Epithelial cell of proximal tubule (primary cell): ENCODE measurements around the gene ALCAM. TPM values are rescaled to one million over a fixed set of nuclear protein-coding genes. Genes with fewer than 3 reads are reported as not detected.

Source experiments
- DNase-seq: peaks from one replicate; pipeline ENCODE4 v3.0.0-alpha.2; 2011; ENCODE audit warnings: low read depth
- H3K4me3 ChIP-seq: 2 replicates; pipeline ENCODE4 v1.5.1; 2011; ENCODE audit warnings: low read depth, mild to moderate bottlenecking, low read length
- total RNA-seq: library from RNA; depleted of rRNA; stranded (reverse); fragments of >200 nt; gene quantifications from 2 replicates; pipeline ENCODE4 v1.2.3, GENCODE V29; 2015
- TF ChIP-seq, protein P1 (sequence below): conservative IDR thresholded peaks from 2 replicates; pipeline ENCODE4 v1.5.1; 2012; ENCODE audit warnings: low read depth, mild to moderate bottlenecking, low read length

The ALCAM gene
- total RNA-seq, 1 donor from 2014 or later = 121 TPM

DNA sequence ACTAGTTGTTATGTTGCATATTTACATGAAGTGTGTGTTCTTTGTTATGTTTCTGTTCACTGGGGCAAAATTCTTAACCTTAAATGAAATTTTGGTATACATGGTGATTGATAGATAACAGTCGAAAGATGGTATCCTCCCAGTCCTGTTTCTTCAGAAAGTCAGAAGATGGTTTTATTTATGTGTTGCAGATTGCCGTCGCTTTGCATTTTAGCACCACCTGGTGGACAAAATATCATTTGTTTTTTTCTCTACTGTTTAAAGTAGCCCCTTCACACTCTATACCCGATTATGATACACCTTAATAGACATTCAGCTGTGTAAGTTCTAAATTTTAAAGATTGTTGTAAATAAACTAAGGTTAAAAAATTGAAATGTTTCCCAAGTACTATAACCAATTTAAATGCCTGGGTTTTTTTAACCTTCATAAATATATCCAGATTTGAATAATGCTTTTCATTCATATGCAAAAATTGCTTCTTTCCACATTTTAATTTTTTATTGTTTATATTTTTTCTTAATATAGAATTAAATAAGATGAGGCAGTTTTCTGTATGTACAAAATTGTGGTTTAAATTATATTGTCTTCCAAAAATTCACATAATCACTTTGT, 152.2 kb downstream of the ALCAM start:
- no peak overlapping the region for H3K4me3 ChIP-seq
- TF ChIP-seq, protein P1, sequence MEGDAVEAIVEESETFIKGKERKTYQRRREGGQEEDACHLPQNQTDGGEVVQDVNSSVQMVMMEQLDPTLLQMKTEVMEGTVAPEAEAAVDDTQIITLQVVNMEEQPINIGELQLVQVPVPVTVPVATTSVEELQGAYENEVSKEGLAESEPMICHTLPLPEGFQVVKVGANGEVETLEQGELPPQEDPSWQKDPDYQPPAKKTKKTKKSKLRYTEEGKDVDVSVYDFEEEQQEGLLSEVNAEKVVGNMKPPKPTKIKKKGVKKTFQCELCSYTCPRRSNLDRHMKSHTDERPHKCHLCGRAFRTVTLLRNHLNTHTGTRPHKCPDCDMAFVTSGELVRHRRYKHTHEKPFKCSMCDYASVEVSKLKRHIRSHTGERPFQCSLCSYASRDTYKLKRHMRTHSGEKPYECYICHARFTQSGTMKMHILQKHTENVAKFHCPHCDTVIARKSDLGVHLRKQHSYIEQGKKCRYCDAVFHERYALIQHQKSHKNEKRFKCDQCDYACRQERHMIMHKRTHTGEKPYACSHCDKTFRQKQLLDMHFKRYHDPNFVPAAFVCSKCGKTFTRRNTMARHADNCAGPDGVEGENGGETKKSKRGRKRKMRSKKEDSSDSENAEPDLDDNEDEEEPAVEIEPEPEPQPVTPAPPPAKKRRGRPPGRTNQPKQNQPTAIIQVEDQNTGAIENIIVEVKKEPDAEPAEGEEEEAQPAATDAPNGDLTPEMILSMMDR = peak; percentile 71
- no peak for DNase-seq

DNA sequence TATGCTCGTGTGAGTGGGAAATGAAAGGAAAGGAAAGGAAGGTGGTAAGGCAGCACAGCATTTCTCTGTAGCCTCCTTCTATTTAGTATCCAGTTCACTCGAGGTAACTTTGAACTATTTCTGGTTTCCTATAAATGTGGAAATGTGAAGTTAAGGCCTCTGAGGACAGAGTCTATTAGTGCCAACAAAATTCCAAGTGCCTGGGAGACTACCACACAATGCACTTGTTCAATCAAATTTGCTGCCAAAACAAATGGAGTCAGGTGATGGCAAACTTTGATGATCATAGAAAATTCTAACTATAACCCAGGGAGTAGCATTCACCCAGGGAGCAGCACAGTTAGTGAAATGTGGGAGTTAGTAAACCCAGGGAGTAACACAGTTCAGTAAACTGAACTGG, 155.1 kb downstream of the ALCAM start:
- TF ChIP-seq, protein P1 = no peak
- no peak overlapping the region for H3K4me3 ChIP-seq
- DNase-seq = no peak

DNA sequence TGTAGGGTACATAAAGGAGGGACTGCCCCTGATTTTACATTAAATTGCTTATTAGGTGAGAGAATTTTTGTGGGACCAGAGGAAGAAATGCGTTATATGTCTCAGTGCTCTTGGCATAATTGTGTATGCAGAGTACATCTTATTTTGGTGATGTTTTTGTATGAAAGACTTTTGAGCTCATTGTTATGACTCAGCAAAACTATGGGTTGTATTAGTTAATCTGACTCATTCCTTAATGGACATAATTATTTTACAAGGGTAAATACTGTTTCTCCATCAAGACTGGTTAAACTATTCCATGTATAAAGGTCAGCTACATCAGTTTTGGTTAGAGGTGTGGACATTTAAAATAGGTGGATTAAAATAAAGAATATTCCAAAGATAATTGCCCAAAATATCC, 156.8 kb downstream of the ALCAM start:
- no peak overlapping the region for H3K4me3 ChIP-seq
- DNase-seq = no peak
- TF ChIP-seq, protein P1 = no peak

DNA sequence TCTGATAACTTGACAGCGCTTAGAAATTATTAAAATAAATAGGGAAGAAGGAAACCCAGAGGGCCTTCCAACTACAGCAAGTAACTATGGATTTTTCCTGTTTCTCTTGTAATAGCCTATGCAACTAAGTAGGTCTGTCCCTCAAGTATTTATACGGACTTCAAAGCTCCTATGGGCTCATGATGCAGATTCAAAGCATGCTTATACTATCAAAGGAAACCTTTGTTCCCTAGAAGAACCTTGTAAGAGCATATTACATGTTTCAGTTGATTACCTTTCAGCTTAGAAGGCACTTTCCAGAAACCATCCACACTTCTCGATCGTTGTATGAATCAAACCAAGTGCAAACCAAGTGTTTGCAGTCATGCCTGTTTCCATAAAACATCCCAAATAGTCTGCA, 158.8 kb downstream of the ALCAM start:
- no peak overlapping the region for H3K4me3 ChIP-seq
- DNase-seq = no peak
- TF ChIP-seq, protein P1 = no peak

DNA sequence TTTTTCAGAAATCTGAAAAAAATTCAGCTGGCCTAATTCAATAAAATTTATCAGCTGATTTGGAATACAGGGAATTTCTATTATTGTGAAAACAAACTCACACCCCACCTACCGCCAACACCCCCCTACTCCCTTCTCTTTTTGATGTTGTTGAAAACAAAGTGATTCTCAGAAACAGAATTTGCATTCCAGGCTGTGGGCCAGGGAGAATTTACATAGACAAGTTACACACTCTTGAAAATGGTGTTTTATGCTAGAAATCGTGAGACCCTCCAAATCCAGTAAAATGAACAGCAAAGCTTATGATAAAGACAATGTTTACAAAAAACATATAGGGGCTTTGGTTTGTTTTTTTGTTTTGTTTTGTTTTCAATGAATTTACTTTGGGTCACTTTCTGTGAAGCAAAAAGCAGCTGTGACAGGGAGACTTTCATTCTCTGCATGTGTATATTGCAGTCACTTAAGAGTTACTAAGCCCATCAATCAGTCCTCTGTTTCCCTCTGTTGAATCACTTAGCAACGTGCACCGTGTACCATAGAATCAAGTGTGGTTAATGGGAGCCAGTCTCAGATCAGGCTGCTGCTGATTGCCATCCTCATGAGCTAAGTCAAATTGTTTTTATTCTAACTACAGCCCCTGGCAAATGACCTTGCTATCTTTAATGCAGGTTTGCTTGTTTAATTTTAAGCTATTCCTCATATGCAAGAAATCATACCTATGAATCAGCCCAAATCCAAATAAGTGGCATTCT, 159.8 kb downstream of the ALCAM start:
- H3K4me3 ChIP-seq = no peak overlapping the region
- DNase-seq = no peak
- TF ChIP-seq, protein P1 = no peak

DNA sequence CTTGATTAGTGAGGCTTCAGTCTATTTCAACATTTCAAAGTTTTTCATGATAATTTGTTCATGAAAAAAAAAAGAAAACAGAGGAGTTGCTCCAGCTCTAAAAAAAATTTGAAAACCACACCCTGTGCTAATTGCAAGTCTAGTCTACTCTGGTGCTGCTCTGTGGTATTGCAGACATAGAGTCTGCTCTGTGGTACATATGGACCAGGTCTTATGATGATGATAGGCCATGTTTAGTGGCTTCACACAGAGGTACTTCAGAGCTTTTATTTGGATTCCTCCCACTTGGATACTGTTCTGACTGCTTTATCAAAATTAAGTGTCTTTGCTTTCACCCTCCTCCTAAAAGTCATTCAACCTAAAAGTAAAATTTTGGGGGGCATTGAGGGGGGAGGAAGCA, 160.8 kb downstream of the ALCAM start:
- H3K4me3 ChIP-seq = no peak overlapping the region
- TF ChIP-seq, protein P1 = no peak
- DNase-seq = no peak

DNA sequence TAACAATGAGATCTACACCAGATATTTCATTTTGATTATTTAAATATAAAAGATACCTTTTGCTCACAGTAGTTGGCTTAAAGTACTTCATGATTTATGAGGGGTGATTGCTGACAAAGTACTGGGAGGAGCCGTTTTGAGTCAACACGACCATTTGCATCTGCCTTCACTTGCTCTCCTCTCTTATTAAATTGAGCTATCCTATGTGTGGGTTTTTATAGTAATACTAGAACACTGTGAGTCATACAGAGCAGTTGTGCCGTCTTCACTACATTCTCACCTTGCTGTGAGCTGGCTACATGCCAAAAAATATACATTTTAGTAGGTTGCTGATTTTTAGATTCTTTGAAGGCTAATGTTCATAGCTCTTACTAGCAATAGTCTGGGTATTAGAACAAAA, 161.2 kb downstream of the ALCAM start:
- no peak for DNase-seq
- TF ChIP-seq, protein P1 = no peak

More for the DNA sequence above, 161.2 kb downstream of the ALCAM start:
- H3K4me3 ChIP-seq = no peak overlapping the region
